Omental fat pad (tissue), 4 donors: Measurements from ENCODE around the gene PRADC1. TPM values are rescaled to one million over a fixed set of nuclear protein-coding genes. Genes with fewer than 3 reads are reported as not detected.

ENCODE experiments used
- ATAC-seq: fragments of 150-250 bp; one replicate; pipeline ENCODE4 v1.9.1; 2016; ENCODE audit warnings: mild to moderate bottlenecking, moderate library complexity; ENCODE audit not compliant: low FRiP score
- DNase-seq: peaks from one replicate; pipeline ENCODE4 v3.0.0-alpha.2; 2019; ENCODE audit warnings: low spot score
- total RNA-seq, 4 donors: library from RNA; depleted of rRNA; stranded (reverse); fragments of >200 nt; gene quantifications; one replicate each; pipeline ENCODE4 v1.1.0, GENCODE V29; 2016
- TF ChIP-seq, protein P1 (sequence below), 3 donors: fragments of 450-650 bp; IDR thresholded peaks; one replicate each; pipeline ENCODE4 v1.5.1; 2016 to 2017; ENCODE audit warnings: antibody characterized with exemption in 3 of 3, mild to moderate bottlenecking in 3 of 3, moderate library complexity in 2 of 3

PRADC1 gene
- total RNA-seq, 4 donors from 2014 or later = 23.1 to 44.0 (median 38.5) TPM

DNA sequence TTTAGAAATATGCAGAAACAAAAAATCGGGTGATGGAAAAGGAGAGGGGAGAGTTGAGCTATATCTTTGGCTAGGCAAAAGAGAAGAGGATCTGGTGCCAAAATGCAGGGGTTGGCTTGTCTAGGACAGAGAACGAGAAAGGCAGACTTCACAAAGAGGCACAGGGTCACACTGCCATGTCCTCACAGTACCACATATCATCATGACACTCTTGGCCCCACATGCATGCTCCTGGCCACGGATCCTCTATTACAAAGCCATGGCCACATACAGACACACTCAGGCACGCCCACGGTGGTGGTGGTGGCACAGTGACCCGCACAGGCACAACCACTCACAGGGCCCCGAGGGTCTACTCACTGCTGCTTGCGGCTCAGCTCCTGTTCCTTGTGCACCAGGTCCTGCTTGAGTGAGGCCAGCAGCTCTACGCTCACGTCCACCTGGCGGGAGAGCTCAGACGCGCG is 35.4 kb upstream of the PRADC1 start:
- TF ChIP-seq, protein P1, sequence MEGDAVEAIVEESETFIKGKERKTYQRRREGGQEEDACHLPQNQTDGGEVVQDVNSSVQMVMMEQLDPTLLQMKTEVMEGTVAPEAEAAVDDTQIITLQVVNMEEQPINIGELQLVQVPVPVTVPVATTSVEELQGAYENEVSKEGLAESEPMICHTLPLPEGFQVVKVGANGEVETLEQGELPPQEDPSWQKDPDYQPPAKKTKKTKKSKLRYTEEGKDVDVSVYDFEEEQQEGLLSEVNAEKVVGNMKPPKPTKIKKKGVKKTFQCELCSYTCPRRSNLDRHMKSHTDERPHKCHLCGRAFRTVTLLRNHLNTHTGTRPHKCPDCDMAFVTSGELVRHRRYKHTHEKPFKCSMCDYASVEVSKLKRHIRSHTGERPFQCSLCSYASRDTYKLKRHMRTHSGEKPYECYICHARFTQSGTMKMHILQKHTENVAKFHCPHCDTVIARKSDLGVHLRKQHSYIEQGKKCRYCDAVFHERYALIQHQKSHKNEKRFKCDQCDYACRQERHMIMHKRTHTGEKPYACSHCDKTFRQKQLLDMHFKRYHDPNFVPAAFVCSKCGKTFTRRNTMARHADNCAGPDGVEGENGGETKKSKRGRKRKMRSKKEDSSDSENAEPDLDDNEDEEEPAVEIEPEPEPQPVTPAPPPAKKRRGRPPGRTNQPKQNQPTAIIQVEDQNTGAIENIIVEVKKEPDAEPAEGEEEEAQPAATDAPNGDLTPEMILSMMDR (IDR thresholded peaks at IDR 0.05) = no peak
- no peak for DNase-seq
- no peak for ATAC-seq

DNA sequence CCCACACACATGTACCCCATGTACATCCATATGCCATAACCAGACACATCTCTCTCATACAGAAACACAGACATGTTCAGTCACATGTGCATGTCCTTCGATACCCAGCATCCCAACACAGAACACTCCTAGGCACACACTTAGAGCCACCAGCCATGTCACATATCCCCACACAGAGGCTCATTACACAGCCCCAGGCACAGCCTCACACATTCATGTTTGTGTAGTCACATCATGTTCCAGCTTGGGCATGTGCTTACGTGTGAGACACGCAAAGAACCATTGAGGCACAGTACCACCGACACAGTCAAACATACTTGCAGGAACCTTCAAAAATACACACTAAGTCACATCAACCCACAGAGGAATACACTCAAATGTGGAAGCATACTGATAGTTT is 34.0 kb upstream of the PRADC1 start:
- TF ChIP-seq, protein P1 (IDR thresholded peaks at IDR 0.05) = no peak
- ATAC-seq (no peak), DNase-seq (no peak)

DNA sequence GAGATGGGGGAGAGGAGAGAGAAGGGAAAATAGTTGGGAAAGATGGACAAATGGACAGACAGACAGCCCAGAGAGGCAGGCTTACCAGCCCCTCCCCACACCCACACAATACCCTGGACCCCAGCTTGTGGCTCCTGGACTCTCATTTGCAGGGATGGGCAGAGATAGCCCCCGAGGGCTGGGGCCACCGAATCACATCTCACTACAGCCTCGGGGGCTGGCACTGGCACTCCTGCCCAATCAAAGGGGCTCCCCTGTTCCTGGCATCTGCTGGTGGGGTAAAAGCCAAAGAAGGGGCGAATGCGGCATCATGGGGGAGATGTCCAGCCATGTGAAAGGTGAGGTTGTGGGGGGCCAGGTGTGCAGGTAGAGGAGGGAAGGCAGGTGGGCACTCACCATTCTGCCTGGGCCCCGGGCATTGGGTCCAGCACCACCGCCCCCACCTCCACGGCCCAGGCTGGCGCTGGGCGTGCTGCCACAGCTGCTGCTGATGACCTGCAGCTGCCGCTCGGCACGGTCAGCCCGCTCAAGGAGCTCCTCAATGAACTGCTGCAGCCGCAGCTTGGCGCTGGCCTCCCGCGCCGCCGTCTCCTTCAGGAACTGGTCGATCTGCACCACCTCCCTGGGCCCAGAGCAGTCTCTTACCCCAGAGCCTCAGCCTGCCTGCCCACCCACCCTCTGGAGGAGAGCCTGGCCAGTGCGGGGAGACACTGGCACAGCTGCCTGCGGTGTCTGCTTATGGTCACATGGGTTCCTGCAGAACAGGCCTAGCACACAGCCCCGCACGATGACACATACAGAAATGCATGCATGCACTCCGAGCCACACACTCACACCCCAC is 33.2 kb upstream of the PRADC1 start:
- DNase-seq (no peak), ATAC-seq (no peak)
- TF ChIP-seq, protein P1 (IDR thresholded peaks at IDR 0.05) = no peak

DNA sequence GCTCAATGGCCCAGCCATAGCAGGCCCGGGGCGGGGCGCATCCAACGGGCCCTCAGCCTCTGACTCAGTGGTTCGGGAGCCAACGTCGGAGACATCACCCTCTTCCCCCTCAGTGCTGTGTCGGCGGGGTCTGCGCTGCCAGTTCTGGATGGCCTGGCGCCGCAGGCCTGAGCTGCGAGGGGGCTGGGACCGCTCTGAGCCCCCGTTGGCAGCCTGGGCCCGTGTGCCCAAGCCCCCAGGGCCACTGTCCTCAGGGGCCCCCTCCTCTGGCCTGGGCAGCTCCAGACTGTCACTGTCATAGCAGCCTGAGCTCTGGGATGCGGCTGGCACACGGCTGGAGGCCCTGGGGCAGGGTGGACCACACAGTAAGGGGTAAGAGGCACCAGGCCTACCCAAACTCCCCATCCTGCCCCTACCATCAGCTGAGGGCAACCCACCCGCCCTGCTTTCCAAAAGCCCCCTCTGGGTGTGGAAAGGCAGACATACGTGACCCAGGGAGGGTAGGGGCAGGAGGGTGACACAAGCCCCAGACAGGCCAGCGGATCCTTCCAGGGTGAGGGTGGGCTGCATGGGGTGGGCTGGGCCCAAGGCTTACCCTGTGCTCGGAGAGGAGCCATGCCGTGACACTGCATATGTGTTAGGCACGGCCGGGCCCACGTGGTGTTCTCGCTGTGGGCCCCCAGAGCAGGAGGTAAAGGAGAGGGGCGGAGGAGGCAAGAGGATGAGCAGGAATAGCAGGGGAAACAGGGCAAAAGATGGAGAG is 32.4 kb upstream of the PRADC1 start:
- ATAC-seq (no peak), DNase-seq (no peak)
- TF ChIP-seq, protein P1 (IDR thresholded peaks at IDR 0.05) = no peak

DNA sequence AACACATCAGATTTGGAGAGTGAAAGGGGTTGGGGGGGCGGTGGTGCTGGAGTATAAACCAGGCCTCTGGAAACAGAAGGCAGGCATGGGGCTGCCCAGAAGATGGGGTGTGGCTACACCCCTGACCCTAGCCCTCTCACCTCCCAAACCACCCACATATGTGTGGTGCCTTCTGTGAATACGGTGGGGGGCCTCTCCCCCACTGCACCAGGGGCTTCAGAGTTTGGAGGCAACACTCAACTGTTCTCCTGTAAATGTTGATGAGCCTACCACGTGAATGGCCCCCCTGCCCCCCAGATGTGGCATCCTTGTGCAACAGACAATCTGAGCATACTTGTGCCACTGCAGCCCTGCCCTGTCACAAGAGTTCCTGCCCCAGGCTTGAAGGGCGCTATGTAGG is 31.7 kb upstream of the PRADC1 start:
- DNase-seq (no peak), ATAC-seq (no peak)
- TF ChIP-seq, protein P1 (IDR thresholded peaks at IDR 0.05) = no peak

DNA sequence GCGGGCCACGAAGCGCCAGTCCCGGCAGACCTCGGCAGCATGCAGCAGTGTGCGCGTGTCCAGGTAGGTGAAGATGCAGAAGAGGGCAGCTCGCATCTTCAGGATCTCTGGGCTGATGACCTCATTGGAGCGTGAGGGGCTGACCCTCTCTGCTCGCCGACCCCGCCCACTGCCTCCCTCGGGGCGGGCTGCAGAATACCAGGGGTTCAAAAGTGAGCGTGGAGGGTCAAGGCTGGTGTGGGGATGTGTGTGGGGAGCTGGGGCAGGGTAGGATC is 31.2 kb upstream of the PRADC1 start:
- no peak for DNase-seq
- TF ChIP-seq, protein P1 (IDR thresholded peaks at IDR 0.05) = no peak
- no peak for ATAC-seq
